CD14-positive monocyte (primary cell): ENCODE measurements around the gene IL37. TPM values are rescaled to one million over a fixed set of nuclear protein-coding genes. Genes with fewer than 3 reads are reported as not detected.

Experiments used
- DNase-seq, 3 donors: peaks; one replicate each; pipeline ENCODE4 v3.0.0-alpha.2; 2011 to 2022
- H2AFZ ChIP-seq: 2 replicates; pipeline ENCODE4 v1.6.0; 2012; ENCODE audit warnings: mild to moderate bottlenecking, low read depth, low read length, inconsistent platforms; ENCODE audit not compliant: insufficient read depth, poor library complexity, severe bottlenecking
- H3K27ac ChIP-seq, 2 donors: 1 replicate in 1 of 2; 2 replicates in 1 of 2; pipeline ENCODE4 v1.5.1; 2012 to 2013; ENCODE audit warnings: low read length in 2 of 2, control low read depth in 1 of 2, inconsistent platforms in 1 of 2, low read depth in 1 of 2, mild to moderate bottlenecking in 1 of 2
- H3K27me3 ChIP-seq, 2 donors: one replicate each; pipeline versions ENCODE4 v1.6.0 to v1.6.1; 2011 to 2013; ENCODE audit warnings: low read length in 2 of 2; ENCODE audit not compliant: control insufficient read depth in 2 of 2, insufficient read depth in 2 of 2
- H3K36me3 ChIP-seq, 2 donors: replicated peaks in 1 of 2; 1 replicate in 1 of 2; 2 replicates in 1 of 2; pipeline versions ENCODE4 v1.5.1 to v1.6.1; 2012 to 2013; ENCODE audit warnings: low read length in 2 of 2, control low read depth in 1 of 2, inconsistent platforms in 1 of 2, mild to moderate bottlenecking in 1 of 2; ENCODE audit not compliant: insufficient read depth in 2 of 2, control insufficient read depth in 1 of 2
- H3K4me1 ChIP-seq, 2 donors: 1 replicate in 1 of 2; 2 replicates in 1 of 2; pipeline versions ENCODE4 v1.5.1 to v1.6.1; 2012 to 2013; ENCODE audit warnings: low read length in 2 of 2, control low read depth in 1 of 2, inconsistent platforms in 1 of 2, mild to moderate bottlenecking in 1 of 2, moderate library complexity in 1 of 2; ENCODE audit not compliant: insufficient read depth in 2 of 2, control insufficient read depth in 1 of 2
- H3K4me2 ChIP-seq: replicated peaks from 2 replicates; pipeline ENCODE3; 2012; ENCODE audit warnings: low read length, moderate library complexity, mild to moderate bottlenecking; ENCODE audit not compliant: poor library complexity, severe bottlenecking; ENCODE audit errors: extremely low read depth
- H3K4me3 ChIP-seq, 3 experiments: fragments of 200-600 bp in 1 of 3; sonication (generic) in 1 of 3; replicated peaks in 1 of 3; 1 replicate in 2 of 3; 2 replicates in 1 of 3; pipeline ENCODE4 v1.5.1; 2011 to 2013; ENCODE audit warnings: low read length in 3 of 3, mild to moderate bottlenecking in 3 of 3, control low read depth in 2 of 3, low read depth in 2 of 3, inconsistent platforms in 1 of 3, moderate library complexity in 1 of 3
- H3K79me2 ChIP-seq: 2 replicates; pipeline ENCODE4 v1.6.0; 2012; ENCODE audit warnings: mild to moderate bottlenecking, control low read depth, inconsistent platforms, low read length, moderate library complexity; ENCODE audit not compliant: insufficient read depth
- H3K9ac ChIP-seq: 2 replicates; pipeline ENCODE4 v1.6.0; 2017; ENCODE audit warnings: low read length, mild to moderate bottlenecking; ENCODE audit not compliant: insufficient read depth, poor library complexity, severe bottlenecking
- H3K9me3 ChIP-seq, 2 donors: replicated peaks in 1 of 2; 1 replicate in 1 of 2; 2 replicates in 1 of 2; pipeline versions ENCODE4 v1.5.1 to v1.6.1; 2012 to 2013; ENCODE audit warnings: low read length in 2 of 2, control low read depth in 1 of 2; ENCODE audit not compliant: control insufficient read depth in 1 of 2, insufficient read depth in 1 of 2
- H4K20me1 ChIP-seq: 2 replicates; pipeline ENCODE4 v1.6.0; 2012; ENCODE audit warnings: mild to moderate bottlenecking, low read length, control low read depth, moderate library complexity; ENCODE audit not compliant: insufficient read depth
- H3K27ac Mint-ChIP-seq, 7 donors: one replicate each; pipeline ENCODE4 v1.8.0; 2020; ENCODE audit warnings: mild to moderate bottlenecking in 7 of 7, mixed read lengths in 7 of 7, moderate library complexity in 6 of 7, inconsistent platforms in 2 of 7
- H3K27me3 Mint-ChIP-seq, 3 donors: one replicate each; pipeline ENCODE4 v1.8.0; 2021 to 2022; ENCODE audit warnings: low read depth in 3 of 3, mild to moderate bottlenecking in 3 of 3, mixed read lengths in 3 of 3, moderate library complexity in 3 of 3, inconsistent platforms in 1 of 3
- H3K36me3 Mint-ChIP-seq, 2 donors: one replicate each; pipeline ENCODE4 v1.8.0; 2020; ENCODE audit warnings: mixed read lengths in 2 of 2, inconsistent platforms in 1 of 2, mild to moderate bottlenecking in 1 of 2
- H3K4me1 Mint-ChIP-seq: one replicate; pipeline ENCODE4 v1.8.0; 2020; ENCODE audit warnings: mild to moderate bottlenecking, mixed read lengths
- H3K4me3 Mint-ChIP-seq, 2 donors: one replicate each; pipeline ENCODE4 v1.8.0; 2020; ENCODE audit warnings: mild to moderate bottlenecking in 2 of 2, mixed read lengths in 2 of 2, moderate library complexity in 1 of 2
- H3K9me3 Mint-ChIP-seq, 7 donors: one replicate each; pipeline ENCODE4 v1.8.0; 2020 to 2022; ENCODE audit warnings: mixed read lengths in 7 of 7, mild to moderate bottlenecking in 6 of 7, moderate library complexity in 6 of 7, inconsistent platforms in 2 of 7
- WGBS: methylation state at CpG from one replicate; pipeline ENCODE4 v1.1.5; 2013; ENCODE audit warnings: missing lambda C conversion rate; ENCODE audit not compliant: insufficient coverage; 5-methylcytosine and 5-hydroxymethylcytosine counted together
- intact Hi-C, 2 donors: fragments of 100-400 bp; cut with micrococcal nuclease; formaldehyde crosslinking; loops; one replicate each; pipeline versions ENCODE4 v1.15.0 to v1.15.1; 2023
- polyA plus RNA-seq, 3 donors: library from polyadenylated mRNA; depleted of rRNA in 1 of 3; unstranded in 2 of 3; stranded (reverse) in 1 of 3; fragments of 300-500 nt in 2 of 3; fragments of >200 nt in 1 of 3; fragmentation: Illumina TruSeq in 2 of 3; gene quantifications; 1 replicate in 2 of 3; 2 replicates in 1 of 3; pipeline ENCODE4 v1.2.3, GENCODE V29; 2012 to 2021
- TF ChIP-seq, protein P1 (sequence below): fragments of 200-600 bp; IDR thresholded peaks from one replicate; pipeline ENCODE4 v1.8.0; 2022; ENCODE audit warnings: antibody characterized with exemption, mild to moderate bottlenecking

The IL37 gene
- polyA plus RNA-seq, 3 donors, result not detected

DNA sequence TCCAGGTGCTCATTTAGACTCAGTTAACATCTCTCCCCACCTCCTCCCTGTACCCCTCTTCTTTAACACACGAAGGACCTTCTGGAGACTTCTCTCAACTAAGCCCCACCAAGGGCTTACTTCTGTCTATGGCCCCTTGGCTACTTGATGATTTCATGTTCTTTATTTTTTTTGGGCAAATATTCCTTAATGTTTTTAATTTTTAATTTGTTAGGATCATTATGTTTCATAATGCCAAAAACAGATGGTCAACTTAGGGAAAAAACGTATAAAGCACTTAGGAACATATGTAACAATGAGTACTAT, 25.9 kb downstream of the IL37 start:
- Histone ChIP-seq H3K9me3 (no peaks in the 10 kb centered on the region), H3K4me2 (no peak overlapping the region), H3K36me3 (no peaks in the 10 kb centered on the region), H3K27ac (peak overlapping the region in 1 of 2 donors; percentile 74), H4K20me1 (no peaks in the 10 kb centered on the region), H3K4me1 (peaks cover 6 to 19% of the 10 kb centered on the region in 2 donors), H3K27me3 (no peaks in the 10 kb centered on the region), H2AFZ (no peak overlapping the region), H3K4me3 (no peak overlapping the region), H3K9ac (peak overlapping the region; percentile 21), H3K79me2 (no peaks in the 10 kb centered on the region)
- no peak for DNase-seq
- peak overlapping the region in 5 of 7 donors; percentile 74 to 95 (median 94) for H3K27ac Mint-ChIP-seq
- peaks cover 0 to 2% (median 0%) of the 10 kb centered on the region in 7 donors for H3K9me3 Mint-ChIP-seq
- TF ChIP-seq, protein P1, sequence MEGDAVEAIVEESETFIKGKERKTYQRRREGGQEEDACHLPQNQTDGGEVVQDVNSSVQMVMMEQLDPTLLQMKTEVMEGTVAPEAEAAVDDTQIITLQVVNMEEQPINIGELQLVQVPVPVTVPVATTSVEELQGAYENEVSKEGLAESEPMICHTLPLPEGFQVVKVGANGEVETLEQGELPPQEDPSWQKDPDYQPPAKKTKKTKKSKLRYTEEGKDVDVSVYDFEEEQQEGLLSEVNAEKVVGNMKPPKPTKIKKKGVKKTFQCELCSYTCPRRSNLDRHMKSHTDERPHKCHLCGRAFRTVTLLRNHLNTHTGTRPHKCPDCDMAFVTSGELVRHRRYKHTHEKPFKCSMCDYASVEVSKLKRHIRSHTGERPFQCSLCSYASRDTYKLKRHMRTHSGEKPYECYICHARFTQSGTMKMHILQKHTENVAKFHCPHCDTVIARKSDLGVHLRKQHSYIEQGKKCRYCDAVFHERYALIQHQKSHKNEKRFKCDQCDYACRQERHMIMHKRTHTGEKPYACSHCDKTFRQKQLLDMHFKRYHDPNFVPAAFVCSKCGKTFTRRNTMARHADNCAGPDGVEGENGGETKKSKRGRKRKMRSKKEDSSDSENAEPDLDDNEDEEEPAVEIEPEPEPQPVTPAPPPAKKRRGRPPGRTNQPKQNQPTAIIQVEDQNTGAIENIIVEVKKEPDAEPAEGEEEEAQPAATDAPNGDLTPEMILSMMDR, result no peak
- peaks cover 16% of the 10 kb centered on the region for H3K4me1 Mint-ChIP-seq
- no peaks in the 10 kb centered on the region for H3K27me3 Mint-ChIP-seq
- intact Hi-C loops, result loop anchor here in 1 of 2 donors (5.0 kb wide), 1 partner anchor 50 kb away; no protein-coding TSS in a partner anchor
- peak overlapping the region in 1 of 2 donors; percentile 75 for H3K4me3 Mint-ChIP-seq
- no peaks in the 10 kb centered on the region for H3K36me3 Mint-ChIP-seq
- WGBS, result no CpG with 5 or more reads among the region's 2 CpGs

DNA sequence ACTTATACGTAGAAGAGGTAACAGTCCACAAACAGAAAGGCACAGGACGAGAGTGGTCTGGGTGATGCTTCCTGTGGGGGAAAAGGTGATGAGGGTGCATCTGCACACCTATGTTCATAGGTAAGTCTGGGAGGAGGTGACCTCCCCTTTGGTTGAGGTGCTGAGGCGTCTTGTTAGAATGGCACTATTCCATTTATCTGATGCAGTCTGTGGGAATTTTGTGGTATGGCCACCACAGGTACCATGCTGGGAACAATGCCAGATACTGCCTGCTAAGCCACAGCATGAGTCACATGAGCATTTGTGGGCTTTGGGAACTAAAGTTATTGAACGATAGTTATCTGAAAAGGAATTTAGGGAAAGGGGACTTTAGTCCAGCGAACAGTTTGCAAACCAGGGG, 27.9 kb downstream of the IL37 start:
- TF ChIP-seq, protein P1, result no peak
- Mint-ChIP-seq H3K4me1 (peaks cover 16% of the 10 kb centered on the region), H3K9me3 (peaks cover 0 to 2% (median 0%) of the 10 kb centered on the region in 7 donors)

More for the DNA sequence above, 27.9 kb downstream of the IL37 start:
- Histone ChIP-seq H3K27me3 (no peaks in the 10 kb centered on the region), H3K4me3 (no peak overlapping the region), H3K4me2 (no peak overlapping the region), H3K36me3 (no peaks in the 10 kb centered on the region), H2AFZ (no peak overlapping the region), H3K9me3 (no peaks in the 10 kb centered on the region), H3K9ac (no peak overlapping the region), H3K79me2 (no peaks in the 10 kb centered on the region), H3K4me1 (peaks cover 6 to 19% of the 10 kb centered on the region in 2 donors), H3K27ac (no peak overlapping the region), H4K20me1 (no peaks in the 10 kb centered on the region)
- Mint-ChIP-seq H3K27me3 (peaks cover 0 to 3% (median 0%) of the 10 kb centered on the region in 3 donors), H3K27ac (peak overlapping the region in 2 of 7 donors; percentile 46 to 56), H3K4me3 (no peak overlapping the region), H3K36me3 (no peaks in the 10 kb centered on the region)
- intact Hi-C loops, result loop anchor here in 1 of 2 donors (5.0 kb wide), 1 partner anchor 52 kb away; no protein-coding TSS in a partner anchor
- DNase-seq, result no peak
- WGBS, result 39% methylated on average over 3 of the region's 5 CpGs
